ENCODE measurements around the gene CCDC78. TPM values are rescaled to one million over a fixed set of nuclear protein-coding genes. Genes with fewer than 3 reads are reported as not detected.
A peak's percentile ranks its signal among the peaks of the same experiment; 100 is the strongest.

Gene CCDC78
- total and polyA plus RNA-seq, 2 of the 13 experiments (the other 11 are each of a cell fraction or from before 2014, with no cell fraction given) = 0.53 to 1.5 TPM

DNA sequence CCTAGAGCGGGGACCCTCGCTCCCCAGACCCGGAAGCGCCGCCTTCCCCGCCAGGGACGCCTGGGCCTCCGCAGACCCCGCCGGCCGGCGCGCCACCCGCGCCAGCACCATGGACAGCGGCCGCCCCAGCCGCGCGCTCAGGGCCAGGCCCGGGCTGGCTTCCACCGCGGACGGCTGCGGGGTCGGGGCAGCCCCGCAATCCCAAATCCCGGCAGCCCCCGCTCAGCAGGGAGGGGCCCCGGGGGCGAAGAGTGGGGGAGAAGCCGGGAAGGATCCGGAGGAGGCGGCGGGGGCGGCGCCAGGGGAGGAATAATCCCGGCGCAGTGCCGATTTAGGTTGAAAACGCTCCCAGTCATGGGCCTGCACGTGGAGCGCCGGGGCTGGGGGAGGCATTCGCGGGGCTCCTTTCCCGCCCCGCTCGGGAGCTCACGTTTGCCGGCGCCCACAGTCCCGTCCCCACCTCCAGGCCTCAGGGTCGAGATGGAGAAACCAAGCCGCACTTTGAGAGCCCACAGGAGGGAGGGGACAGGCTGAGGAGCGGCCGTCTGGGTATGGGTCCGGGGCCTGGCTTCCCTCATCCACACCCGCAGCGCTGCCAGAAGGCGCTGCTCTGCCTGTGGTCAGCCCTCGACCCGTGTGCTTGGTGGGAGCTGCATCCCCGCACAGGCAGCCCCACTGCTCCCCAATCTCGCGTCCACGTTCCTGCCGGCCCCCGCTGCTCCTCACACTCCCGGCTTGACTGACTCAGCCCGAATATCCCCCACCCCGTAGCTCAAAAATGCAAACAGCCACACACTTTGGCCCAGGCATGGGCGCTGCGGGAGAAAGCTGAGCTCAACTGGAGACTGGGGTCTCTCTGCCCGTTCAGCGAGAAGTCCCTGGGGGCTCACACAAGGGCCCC, 25.3 kb downstream of the CCDC78 start (continued):
- TF ChIP-seq ZNF12 (CRISPR knock-in tag; IDR thresholded peaks at IDR 0.05) (no peak), CC2D1A (CRISPR knock-in tag; IDR thresholded peaks at IDR 0.05) (no peak), FOXK1 (CRISPR knock-in tag; IDR thresholded peaks at IDR 0.05; ENCODE audit: borderline replicate concordance, low read depth) (no peak), ZFY (CRISPR knock-in tag; IDR thresholded peaks at IDR 0.05) (peak; percentile 50; the same call in 1 of the 2 replicates), MED13 (CRISPR knock-in tag; IDR thresholded peaks at IDR 0.05) (no peak), HIVEP1 (CRISPR knock-in tag; IDR thresholded peaks at IDR 0.05) (no peak), MEIS1 (CRISPR knock-in tag; IDR thresholded peaks at IDR 0.05; ENCODE audit: borderline replicate concordance) (no peak), KLF13 (CRISPR knock-in tag; IDR thresholded peaks at IDR 0.05) (no peak), ZNF282 (IDR thresholded peaks at IDR 0.05; ENCODE audit: partially characterized antibody) (no peak), CREM (IDR thresholded peaks at IDR 0.05) (no peak), CREM (CRISPR knock-in tag; IDR thresholded peaks at IDR 0.05) (no peak), TBX2 (CRISPR knock-in tag; IDR thresholded peaks at IDR 0.05; ENCODE audit: borderline replicate concordance) (no peak)
- TF ChIP-seq, protein P1, sequence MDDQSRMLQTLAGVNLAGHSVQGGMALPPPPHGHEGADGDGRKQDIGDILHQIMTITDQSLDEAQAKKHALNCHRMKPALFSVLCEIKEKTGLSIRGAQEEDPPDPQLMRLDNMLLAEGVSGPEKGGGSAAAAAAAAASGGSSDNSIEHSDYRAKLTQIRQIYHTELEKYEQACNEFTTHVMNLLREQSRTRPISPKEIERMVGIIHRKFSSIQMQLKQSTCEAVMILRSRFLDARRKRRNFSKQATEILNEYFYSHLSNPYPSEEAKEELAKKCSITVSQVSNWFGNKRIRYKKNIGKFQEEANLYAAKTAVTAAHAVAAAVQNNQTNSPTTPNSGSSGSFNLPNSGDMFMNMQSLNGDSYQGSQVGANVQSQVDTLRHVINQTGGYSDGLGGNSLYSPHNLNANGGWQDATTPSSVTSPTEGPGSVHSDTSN (CRISPR knock-in tag; IDR thresholded peaks at IDR 0.05; ENCODE audit: borderline replicate concordance) = peak; percentile 83; the same call in 1 of the 2 replicates
- TF ChIP-seq, protein P2, sequence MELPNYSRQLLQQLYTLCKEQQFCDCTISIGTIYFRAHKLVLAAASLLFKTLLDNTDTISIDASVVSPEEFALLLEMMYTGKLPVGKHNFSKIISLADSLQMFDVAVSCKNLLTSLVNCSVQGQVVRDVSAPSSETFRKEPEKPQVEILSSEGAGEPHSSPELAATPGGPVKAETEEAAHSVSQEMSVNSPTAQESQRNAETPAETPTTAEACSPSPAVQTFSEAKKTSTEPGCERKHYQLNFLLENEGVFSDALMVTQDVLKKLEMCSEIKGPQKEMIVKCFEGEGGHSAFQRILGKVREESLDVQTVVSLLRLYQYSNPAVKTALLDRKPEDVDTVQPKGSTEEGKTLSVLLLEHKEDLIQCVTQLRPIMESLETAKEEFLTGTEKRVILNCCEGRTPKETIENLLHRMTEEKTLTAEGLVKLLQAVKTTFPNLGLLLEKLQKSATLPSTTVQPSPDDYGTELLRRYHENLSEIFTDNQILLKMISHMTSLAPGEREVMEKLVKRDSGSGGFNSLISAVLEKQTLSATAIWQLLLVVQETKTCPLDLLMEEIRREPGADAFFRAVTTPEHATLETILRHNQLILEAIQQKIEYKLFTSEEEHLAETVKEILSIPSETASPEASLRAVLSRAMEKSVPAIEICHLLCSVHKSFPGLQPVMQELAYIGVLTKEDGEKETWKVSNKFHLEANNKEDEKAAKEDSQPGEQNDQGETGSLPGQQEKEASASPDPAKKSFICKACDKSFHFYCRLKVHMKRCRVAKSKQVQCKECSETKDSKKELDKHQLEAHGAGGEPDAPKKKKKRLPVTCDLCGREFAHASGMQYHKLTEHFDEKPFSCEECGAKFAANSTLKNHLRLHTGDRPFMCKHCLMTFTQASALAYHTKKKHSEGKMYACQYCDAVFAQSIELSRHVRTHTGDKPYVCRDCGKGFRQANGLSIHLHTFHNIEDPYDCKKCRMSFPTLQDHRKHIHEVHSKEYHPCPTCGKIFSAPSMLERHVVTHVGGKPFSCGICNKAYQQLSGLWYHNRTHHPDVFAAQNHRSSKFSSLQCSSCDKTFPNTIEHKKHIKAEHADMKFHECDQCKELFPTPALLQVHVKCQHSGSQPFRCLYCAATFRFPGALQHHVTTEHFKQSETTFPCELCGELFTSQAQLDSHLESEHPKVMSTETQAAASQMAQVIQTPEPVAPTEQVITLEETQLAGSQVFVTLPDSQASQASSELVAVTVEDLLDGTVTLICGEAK (IDR thresholded peaks at IDR 0.05) = no peak
- TF ChIP-seq, protein P2 (CRISPR knock-in tag; IDR thresholded peaks at IDR 0.05) = no peak
- TF ChIP-seq, protein P3, sequence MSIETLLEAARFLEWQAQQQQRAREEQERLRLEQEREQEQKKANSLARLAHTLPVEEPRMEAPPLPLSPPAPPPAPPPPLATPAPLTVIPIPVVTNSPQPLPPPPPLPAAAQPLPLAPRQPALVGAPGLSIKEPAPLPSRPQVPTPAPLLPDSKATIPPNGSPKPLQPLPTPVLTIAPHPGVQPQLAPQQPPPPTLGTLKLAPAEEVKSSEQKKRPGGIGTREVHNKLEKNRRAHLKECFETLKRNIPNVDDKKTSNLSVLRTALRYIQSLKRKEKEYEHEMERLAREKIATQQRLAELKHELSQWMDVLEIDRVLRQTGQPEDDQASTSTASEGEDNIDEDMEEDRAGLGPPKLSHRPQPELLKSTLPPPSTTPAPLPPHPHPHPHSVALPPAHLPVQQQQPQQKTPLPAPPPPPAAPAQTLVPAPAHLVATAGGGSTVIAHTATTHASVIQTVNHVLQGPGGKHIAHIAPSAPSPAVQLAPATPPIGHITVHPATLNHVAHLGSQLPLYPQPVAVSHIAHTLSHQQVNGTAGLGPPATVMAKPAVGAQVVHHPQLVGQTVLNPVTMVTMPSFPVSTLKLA (IDR thresholded peaks at IDR 0.05) = no peak
- TF ChIP-seq, protein P4, sequence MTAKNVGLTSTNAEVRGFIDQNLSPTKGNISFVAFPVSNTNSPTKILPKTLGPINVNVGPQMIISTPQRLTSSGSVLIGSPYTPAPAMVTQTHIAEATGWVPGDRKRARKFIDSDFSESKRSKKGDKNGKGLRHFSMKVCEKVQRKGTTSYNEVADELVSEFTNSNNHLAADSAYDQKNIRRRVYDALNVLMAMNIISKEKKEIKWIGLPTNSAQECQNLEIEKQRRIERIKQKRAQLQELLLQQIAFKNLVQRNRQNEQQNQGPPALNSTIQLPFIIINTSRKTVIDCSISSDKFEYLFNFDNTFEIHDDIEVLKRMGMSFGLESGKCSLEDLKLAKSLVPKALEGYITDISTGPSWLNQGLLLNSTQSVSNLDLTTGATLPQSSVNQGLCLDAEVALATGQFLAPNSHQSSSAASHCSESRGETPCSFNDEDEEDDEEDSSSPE (CRISPR knock-in tag; IDR thresholded peaks at IDR 0.05) = no peak
